Panc1 (cell line): ENCODE measurements around the gene DOK7. TPM values are rescaled to one million over a fixed set of nuclear protein-coding genes. Genes with fewer than 3 reads are reported as not detected.

Experiments
- ATAC-seq: fragments of 200-7000 bp; cut with Tn5 transposase; 2 replicates; pipeline ENCODE4 v1.9.1; 2020; ENCODE audit warnings: mild to moderate bottlenecking, moderate library complexity
- BruUV-seq: library from RNA; stranded (reverse); fragments of 400-500 nt; replicated peaks from 2 replicates; lab custom pipeline; 2021; lab: Mats Ljungman, UMichigan
- CTCF ChIA-PET: fragments of 300-600 bp; sonication (Branson Sonifier 250); formaldehyde crosslinking; loops from one replicate; lab custom pipeline; 2022; ENCODE audit warnings: antibody characterized with exemption; lab: Charles Lee
- POLR2A ChIA-PET: fragments of 300-600 bp; sonication (Branson Sonifier 250); formaldehyde crosslinking; loops from one replicate; lab custom pipeline; 2022; ENCODE audit warnings: antibody characterized with exemption; lab: Charles Lee
- DNase-seq: peaks from one replicate; pipeline ENCODE4 v3.0.0-alpha.2; 2010; ENCODE audit warnings: low read depth, low spot score
- H3K27ac ChIP-seq: 2 replicates; pipeline ENCODE4 v1.5.1; 2011; ENCODE audit warnings: mild to moderate bottlenecking, low read length, inconsistent platforms
- H3K27me3 ChIP-seq: fragments of 200-500 bp; sonication (Bioruptor generic); 2 replicates; pipeline ENCODE4 v1.6.0; 2014; ENCODE audit warnings: low read length, inconsistent platforms; ENCODE audit not compliant: control insufficient read depth, insufficient read depth
- H3K36me3 ChIP-seq: fragments of 200-500 bp; sonication (Bioruptor generic); 2 replicates; pipeline ENCODE4 v1.5.1; 2014; ENCODE audit warnings: inconsistent platforms, mild to moderate bottlenecking, low read length, moderate library complexity; ENCODE audit not compliant: control insufficient read depth, insufficient read depth
- H3K4me1 ChIP-seq: 2 replicates; pipeline ENCODE4 v1.5.1; 2011; ENCODE audit warnings: inconsistent platforms, mild to moderate bottlenecking, low read length, moderate library complexity; ENCODE audit not compliant: control insufficient read depth, insufficient read depth
- H3K4me3 ChIP-seq, 2 experiments: 2 replicates each; pipeline ENCODE4 v1.5.1; 2011 to 2012; ENCODE audit warnings: low read depth in 2 of 2, low read length in 2 of 2, mild to moderate bottlenecking in 2 of 2, inconsistent platforms in 1 of 2, moderate library complexity in 1 of 2
- H3K9me3 ChIP-seq: fragments of 200-500 bp; sonication (Bioruptor generic); 2 replicates; pipeline ENCODE4 v1.5.1; 2014; ENCODE audit warnings: low read depth, mild to moderate bottlenecking, inconsistent platforms, low read length, moderate library complexity; ENCODE audit not compliant: control insufficient read depth, insufficient read depth
- POLR2AphosphoS5 ChIP-seq: IDR thresholded peaks from 2 replicates; pipeline ENCODE4 v1.6.1; 2012; ENCODE audit warnings: mild to moderate bottlenecking, low read depth, low read length, moderate library complexity
- SIN3A ChIP-seq: IDR thresholded peaks from 2 replicates; pipeline ENCODE4 v1.6.1; 2012; ENCODE audit warnings: low read depth, mild to moderate bottlenecking, low read length, moderate library complexity, borderline replicate concordance; ENCODE audit not compliant: insufficient read depth
- TCF7L2 ChIP-seq: IDR thresholded peaks from 2 replicates; pipeline ENCODE4 v1.6.1; 2011; ENCODE audit warnings: mild to moderate bottlenecking, low read depth, low read length, inconsistent platforms
- in situ Hi-C: cut with HindIII; loops from 2 replicates; pipeline ENCODE4 v1.10.0; 2016; ENCODE audit warnings: low sequenced_read_pairs, low pct_unique_long_range_greater_than_20kb
- intact Hi-C: fragments of 100-400 bp; cut with micrococcal nuclease; formaldehyde crosslinking; loops from one replicate; pipeline ENCODE4 v1.10.0; 2022; ENCODE audit not compliant: unreplicated experiment
- total RNA-seq: library from RNA; stranded (reverse); gene quantifications from one replicate; pipeline ENCODE4 v1.2.1, GENCODE V29; 2021; ENCODE audit not compliant: unreplicated experiment
- TF ChIP-seq, protein P1 (sequence below): fragments of 450-650 bp; IDR thresholded peaks from 2 replicates; pipeline ENCODE4 v1.5.1; 2017; ENCODE audit warnings: mild to moderate bottlenecking
- TF ChIP-seq, protein P2 (sequence below), 2 experiments: IDR thresholded peaks; 2 replicates each; pipeline ENCODE4 v1.6.1; 2011 to 2012; ENCODE audit warnings: low read depth in 2 of 2, control low read depth in 1 of 2, low read length in 1 of 2, mild to moderate bottlenecking in 1 of 2, moderate library complexity in 1 of 2; ENCODE audit not compliant: insufficient read depth in 1 of 2

The DOK7 gene
- total RNA-seq, 1 experiment from 2014 or later = 2.4 TPM

- CTCF ChIA-PET = no interaction called here
- no peak for ATAC-seq
- intact Hi-C loops (no loop called here), in situ Hi-C loops (no loop called here)
- POLR2A ChIA-PET = no interaction called here
- Histone ChIP-seq H3K27ac (no peak overlapping the region), H3K27me3 (no peaks in the 10 kb centered on the region), H3K36me3 (no peaks in the 10 kb centered on the region), H3K9me3 (no peaks in the 10 kb centered on the region), H3K4me3 (no peak overlapping the region), H3K4me1 (no peaks in the 10 kb centered on the region)
- TF ChIP-seq TCF7L2 = no peak
- no peak for TF ChIP-seq POLR2AphosphoS5
- TF ChIP-seq SIN3A = no peak
- TF ChIP-seq, protein P1, sequence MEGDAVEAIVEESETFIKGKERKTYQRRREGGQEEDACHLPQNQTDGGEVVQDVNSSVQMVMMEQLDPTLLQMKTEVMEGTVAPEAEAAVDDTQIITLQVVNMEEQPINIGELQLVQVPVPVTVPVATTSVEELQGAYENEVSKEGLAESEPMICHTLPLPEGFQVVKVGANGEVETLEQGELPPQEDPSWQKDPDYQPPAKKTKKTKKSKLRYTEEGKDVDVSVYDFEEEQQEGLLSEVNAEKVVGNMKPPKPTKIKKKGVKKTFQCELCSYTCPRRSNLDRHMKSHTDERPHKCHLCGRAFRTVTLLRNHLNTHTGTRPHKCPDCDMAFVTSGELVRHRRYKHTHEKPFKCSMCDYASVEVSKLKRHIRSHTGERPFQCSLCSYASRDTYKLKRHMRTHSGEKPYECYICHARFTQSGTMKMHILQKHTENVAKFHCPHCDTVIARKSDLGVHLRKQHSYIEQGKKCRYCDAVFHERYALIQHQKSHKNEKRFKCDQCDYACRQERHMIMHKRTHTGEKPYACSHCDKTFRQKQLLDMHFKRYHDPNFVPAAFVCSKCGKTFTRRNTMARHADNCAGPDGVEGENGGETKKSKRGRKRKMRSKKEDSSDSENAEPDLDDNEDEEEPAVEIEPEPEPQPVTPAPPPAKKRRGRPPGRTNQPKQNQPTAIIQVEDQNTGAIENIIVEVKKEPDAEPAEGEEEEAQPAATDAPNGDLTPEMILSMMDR = no peak
- TF ChIP-seq, protein P2, sequence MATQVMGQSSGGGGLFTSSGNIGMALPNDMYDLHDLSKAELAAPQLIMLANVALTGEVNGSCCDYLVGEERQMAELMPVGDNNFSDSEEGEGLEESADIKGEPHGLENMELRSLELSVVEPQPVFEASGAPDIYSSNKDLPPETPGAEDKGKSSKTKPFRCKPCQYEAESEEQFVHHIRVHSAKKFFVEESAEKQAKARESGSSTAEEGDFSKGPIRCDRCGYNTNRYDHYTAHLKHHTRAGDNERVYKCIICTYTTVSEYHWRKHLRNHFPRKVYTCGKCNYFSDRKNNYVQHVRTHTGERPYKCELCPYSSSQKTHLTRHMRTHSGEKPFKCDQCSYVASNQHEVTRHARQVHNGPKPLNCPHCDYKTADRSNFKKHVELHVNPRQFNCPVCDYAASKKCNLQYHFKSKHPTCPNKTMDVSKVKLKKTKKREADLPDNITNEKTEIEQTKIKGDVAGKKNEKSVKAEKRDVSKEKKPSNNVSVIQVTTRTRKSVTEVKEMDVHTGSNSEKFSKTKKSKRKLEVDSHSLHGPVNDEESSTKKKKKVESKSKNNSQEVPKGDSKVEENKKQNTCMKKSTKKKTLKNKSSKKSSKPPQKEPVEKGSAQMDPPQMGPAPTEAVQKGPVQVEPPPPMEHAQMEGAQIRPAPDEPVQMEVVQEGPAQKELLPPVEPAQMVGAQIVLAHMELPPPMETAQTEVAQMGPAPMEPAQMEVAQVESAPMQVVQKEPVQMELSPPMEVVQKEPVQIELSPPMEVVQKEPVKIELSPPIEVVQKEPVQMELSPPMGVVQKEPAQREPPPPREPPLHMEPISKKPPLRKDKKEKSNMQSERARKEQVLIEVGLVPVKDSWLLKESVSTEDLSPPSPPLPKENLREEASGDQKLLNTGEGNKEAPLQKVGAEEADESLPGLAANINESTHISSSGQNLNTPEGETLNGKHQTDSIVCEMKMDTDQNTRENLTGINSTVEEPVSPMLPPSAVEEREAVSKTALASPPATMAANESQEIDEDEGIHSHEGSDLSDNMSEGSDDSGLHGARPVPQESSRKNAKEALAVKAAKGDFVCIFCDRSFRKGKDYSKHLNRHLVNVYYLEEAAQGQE (IDR thresholded peaks at IDR 0.05; ENCODE audit: insufficient read depth in 1 of 2, low read depth in 2 of 2, low read length in 1 of 2) = no peak
- DNase-seq = no peak
- BruUV-seq = no TSS peak
Measured at GRCh38 chr4:3450643-3451042, 12.5 kb upstream of the DOK7 start.

DNA sequence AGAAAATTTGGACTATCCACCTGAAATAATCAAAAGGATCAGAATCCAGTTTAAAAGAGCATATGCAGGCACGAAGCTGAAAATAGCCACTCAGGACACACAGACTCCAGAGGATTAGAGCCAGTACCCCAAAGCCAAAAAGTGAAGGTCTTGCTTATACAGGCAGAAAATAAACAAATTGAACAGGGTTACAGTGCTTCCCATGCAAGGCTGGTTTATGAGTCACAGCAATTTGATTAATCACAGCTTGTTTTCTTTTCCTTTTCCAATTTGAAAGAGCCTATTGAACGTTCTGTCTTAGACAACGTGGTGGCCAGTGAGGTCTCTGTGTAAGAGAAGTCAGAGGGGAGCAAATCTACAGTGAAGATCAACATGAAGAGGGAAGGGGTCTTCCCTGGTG, 11.2 kb upstream of the DOK7 start:
- H3K27ac ChIP-seq = no peak overlapping the region
- no TSS peak for BruUV-seq
- TF ChIP-seq, protein P2 (IDR thresholded peaks at IDR 0.05; ENCODE audit: insufficient read depth in 1 of 2, low read depth in 2 of 2, low read length in 1 of 2) = no peak
- no peak for TF ChIP-seq POLR2AphosphoS5
- TF ChIP-seq, protein P1 = no peak
- TF ChIP-seq SIN3A = no peak
- TF ChIP-seq TCF7L2 = no peak
- H3K36me3 ChIP-seq = no peaks in the 10 kb centered on the region
- intact Hi-C loops (no loop called here), in situ Hi-C loops (no loop called here)
- ChIA-PET CTCF (no interaction called here), POLR2A (no interaction called here)
- H3K27me3 ChIP-seq = no peaks in the 10 kb centered on the region
- H3K4me3 ChIP-seq = no peak overlapping the region
- no peaks in the 10 kb centered on the region for H3K4me1 ChIP-seq
- no peak for ATAC-seq
- H3K9me3 ChIP-seq = no peaks in the 10 kb centered on the region
- DNase-seq = no peak
